GM12865 (cell line): ENCODE data around the gene SH2D3A.

Experiments used
- DNase-seq: peaks from one replicate; pipeline ENCODE4 v3.0.0; 2010; ENCODE audit warnings: low read depth
- H3K4me3 ChIP-seq: 2 replicates; pipeline ENCODE4 v1.5.1; 2011; ENCODE audit warnings: mild to moderate bottlenecking, low read depth, low read length, control low read depth
- CTCF ChIP-seq: IDR thresholded peaks from 2 replicates; pipeline ENCODE4 v1.5.1; 2011; ENCODE audit warnings: low read length, control low read depth, low read depth, inconsistent platforms; ENCODE audit not compliant: insufficient read depth; ENCODE audit errors: missing control alignments

SH2D3A gene

DNA sequence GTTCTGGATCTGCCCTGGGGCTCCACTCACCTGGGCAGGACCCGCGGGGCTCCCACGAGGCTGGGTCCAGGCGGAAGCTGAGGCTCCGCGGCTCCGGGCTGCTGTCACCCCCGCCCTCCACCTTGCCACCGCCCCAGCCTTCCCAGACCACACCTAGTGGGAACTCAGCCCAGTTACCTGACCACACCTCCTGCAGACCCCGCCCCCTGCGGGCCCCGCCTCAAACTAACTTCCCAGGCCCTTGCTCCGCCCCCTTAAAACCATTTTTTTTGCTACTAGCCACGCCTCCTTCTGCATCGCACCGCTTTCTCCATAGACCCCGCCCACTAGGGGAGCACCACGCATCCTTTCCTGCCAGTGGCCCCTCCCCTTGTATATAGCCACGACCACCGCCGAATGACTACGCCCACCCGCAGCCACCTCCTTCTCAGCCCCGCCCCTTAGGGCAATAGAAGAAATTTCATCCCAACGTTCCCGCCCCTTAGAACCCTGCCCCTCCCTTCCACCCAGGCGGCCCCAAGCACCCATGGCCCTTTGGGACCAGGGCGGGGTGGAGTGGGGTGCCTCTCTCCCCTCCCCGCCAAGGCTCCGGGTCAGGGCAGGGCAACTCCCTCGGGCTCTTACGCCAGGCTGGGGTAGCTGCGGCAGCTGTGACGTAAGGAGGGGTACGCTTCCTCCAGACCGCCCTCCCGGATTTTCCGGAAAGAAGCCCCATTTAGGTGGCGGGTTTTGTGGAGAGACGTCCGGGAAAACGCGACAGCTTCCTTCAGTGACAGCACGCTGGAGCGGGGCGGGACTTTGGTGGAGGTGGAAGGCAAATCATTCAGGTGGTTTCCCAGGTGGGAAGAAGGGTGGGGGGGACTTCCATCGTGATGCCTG is at the start of gene SH2D3A:
Gene SH2D3A, minus strand, starts transcription at position 79 of the 879 bp plus-strand sequence. CDS start 3,687 bp downstream, outside the sequence.
- no peak for TF ChIP-seq CTCF
- peak within 1 kb of the TSS; percentile 76 for H3K4me3 ChIP-seq
- peak; percentile 98 for DNase-seq

GRCh38 chr19:6813659-6814058 is 46.4 kb upstream of the SH2D3A start:
- no peak for DNase-seq
- no peak overlapping the region for H3K4me3 ChIP-seq
- no peak for TF ChIP-seq CTCF

DNA sequence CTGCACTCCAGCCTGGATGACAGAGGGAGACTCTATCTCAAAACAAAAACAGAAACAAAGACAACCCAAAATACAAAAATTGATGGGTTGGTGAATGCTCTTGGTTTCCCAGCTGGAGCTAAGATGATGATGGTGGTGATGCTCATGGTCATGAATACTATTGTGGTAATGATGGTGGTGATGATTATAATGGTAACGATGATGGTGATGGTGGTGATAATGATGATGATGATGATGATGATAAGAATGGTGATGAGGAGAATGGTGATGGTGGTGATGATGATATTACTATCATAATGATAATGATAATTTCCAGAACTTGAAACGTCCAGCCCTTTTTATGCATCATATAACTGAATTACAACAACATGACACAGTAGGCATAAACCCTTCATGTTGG is 45.4 kb upstream of the SH2D3A start:
- TF ChIP-seq CTCF: no peak
- DNase-seq: no peak
- no peak overlapping the region for H3K4me3 ChIP-seq

DNA sequence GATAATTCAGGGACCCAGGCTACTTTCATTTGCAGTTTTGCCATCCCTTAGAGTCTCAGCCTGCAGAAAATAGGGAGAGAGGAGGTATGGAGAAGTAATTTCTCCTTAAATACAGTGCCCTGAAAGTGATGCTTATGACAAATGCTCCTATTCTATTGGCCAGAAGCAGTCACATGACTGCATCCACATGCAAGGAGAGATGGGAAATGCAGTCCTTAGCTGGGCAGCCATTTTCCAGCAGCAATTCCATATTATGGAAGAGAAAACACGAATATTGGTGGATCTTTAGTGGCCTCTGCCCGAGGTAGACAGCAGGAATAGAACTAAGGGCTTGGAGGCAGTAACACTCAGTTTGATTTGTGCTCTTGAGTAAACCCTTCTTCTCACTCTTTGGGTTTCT is 44.7 kb upstream of the SH2D3A start:
- peak; percentile 47 for DNase-seq
- H3K4me3 ChIP-seq: no peak overlapping the region
- no peak for TF ChIP-seq CTCF

DNA sequence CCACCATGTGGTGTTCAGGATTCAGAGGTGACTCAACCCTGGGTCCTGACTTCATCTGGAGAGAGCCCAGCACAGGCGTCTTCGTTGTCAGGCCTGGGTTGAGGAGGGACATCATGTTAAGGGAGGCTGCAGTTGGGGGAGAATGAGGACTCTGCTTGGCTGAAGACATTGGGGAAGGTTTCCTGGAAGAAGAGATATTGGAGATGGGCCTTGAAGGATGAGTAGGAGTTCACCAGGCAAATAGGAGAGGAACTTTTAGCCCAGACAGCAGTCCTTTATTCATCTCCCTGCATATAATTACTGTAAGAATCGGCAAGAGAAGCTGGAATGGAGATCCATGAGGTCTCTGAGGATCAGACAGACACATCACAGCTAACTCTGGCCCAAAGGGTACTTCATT is 44.1 kb upstream of the SH2D3A start:
- DNase-seq: no peak
- H3K4me3 ChIP-seq: no peak overlapping the region
- TF ChIP-seq CTCF: no peak

- no peak for TF ChIP-seq CTCF
- H3K4me3 ChIP-seq: no peak overlapping the region
- DNase-seq: no peak
Measured at GRCh38 chr19:6809262-6809661, 42.0 kb upstream of the SH2D3A start.

DNA sequence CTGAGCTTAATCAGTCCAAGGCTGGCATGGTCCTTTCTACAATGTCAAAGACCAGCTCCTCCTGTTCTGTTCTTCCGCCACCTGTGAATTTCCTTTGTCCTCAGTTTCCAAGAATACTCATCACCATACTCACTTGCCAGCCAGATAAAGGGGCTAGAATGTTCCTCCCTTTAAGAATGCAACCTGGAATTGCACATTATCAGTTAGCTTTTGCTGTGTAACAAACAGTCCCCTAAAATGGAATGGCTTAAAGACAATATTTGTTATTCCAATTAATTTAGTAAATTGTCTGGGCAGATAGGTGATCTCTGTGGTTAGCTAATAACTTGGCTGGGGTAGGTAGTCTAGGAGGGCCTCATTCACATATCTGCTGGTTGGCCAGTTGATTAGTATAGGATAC is 41.3 kb upstream of the SH2D3A start:
- no peak for DNase-seq
- TF ChIP-seq CTCF: no peak
- H3K4me3 ChIP-seq: no peak overlapping the region
